ENCODE data around the gene CASKIN1.

- TF ChIP-seq CTCF (IDR thresholded peaks at IDR 0.05), result no peak
- no peak for TF ChIP-seq POLR2A (IDR thresholded peaks at IDR 0.05)
These were observed 10.3 kb downstream of the CASKIN1 start for GRCh38 chr16:2186064-2186463.

Data from testis (tissue), 2 donors.